Thyroid gland (tissue), 4 donors: ENCODE results near the gene CANX.

ENCODE experiments used
- POLR2A ChIP-seq, 2 donors: fragments of 450-650 bp; IDR thresholded peaks; one replicate each; pipeline ENCODE4 v1.6.1; 2017; ENCODE audit warnings: antibody characterized with exemption in 2 of 2, mild to moderate bottlenecking in 2 of 2, moderate library complexity in 1 of 2
- TF ChIP-seq, protein P1 (sequence below), 6 experiments: fragments of 200-600 bp in 3 of 6; fragments of 450-650 bp in 3 of 6; sonication (generic) in 3 of 6; IDR thresholded peaks; one replicate each; pipeline ENCODE4 v1.5.1; 2016 to 2019; ENCODE audit warnings: antibody characterized with exemption in 6 of 6, mild to moderate bottlenecking in 2 of 6, inconsistent platforms in 1 of 6, moderate library complexity in 1 of 6

DNA sequence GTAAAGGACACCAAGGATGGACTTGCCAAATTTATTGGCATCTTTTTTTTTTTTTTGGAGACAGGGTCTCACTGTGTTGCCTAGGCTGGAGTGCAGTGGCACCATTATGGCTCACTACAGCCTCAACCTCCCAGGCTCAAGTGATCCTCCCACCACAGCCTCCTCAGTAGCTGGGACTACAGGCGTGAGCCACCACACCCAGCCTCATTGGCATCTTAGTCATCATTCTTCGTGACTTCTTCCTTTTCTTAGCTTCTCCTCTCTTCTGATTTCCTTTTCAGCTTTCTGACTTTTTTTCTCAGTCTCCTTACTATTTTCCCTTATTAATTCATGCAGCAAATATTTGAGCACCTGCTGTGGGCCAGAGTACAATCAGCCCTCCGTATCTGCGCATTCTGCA is 40.0 kb downstream of the CANX start:
- TF ChIP-seq, protein P1, sequence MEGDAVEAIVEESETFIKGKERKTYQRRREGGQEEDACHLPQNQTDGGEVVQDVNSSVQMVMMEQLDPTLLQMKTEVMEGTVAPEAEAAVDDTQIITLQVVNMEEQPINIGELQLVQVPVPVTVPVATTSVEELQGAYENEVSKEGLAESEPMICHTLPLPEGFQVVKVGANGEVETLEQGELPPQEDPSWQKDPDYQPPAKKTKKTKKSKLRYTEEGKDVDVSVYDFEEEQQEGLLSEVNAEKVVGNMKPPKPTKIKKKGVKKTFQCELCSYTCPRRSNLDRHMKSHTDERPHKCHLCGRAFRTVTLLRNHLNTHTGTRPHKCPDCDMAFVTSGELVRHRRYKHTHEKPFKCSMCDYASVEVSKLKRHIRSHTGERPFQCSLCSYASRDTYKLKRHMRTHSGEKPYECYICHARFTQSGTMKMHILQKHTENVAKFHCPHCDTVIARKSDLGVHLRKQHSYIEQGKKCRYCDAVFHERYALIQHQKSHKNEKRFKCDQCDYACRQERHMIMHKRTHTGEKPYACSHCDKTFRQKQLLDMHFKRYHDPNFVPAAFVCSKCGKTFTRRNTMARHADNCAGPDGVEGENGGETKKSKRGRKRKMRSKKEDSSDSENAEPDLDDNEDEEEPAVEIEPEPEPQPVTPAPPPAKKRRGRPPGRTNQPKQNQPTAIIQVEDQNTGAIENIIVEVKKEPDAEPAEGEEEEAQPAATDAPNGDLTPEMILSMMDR (IDR thresholded peaks at IDR 0.05) = no peak
- no peak for TF ChIP-seq POLR2A (IDR thresholded peaks at IDR 0.05)
